ENCODE measurements around the gene PRMT1. TPM values are rescaled to one million over a fixed set of nuclear protein-coding genes. Genes with fewer than 3 reads are reported as not detected.

Gene PRMT1
- polyA plus RNA-seq, 1 of the 3 experiments (the other 2 are of a cell fraction) = 789 TPM

DNA sequence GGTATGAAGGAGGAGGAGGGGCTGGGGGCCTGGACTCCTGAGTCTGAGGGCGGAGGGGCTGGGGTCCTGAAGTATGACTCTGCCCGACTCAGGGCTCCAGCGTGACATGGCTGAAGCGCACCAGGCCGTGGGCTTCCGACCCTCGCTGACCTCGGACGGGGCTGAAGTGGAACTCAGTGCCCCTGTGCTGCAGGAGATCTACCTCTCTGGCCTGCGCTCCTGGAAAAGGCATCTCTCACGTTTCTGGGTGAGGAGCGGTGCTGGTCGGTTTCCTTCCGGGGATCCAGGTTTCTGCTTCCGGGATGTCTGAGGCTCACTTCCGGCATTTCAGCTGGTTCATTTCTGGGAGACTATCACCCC, 15.1 kb downstream of the PRMT1 start:
- H3K9ac ChIP-seq = peak overlapping the region; percentile 71
- ChIA-PET POLR2A (interaction anchor here (0.6 to 3.2 kb wide), 4 partner anchors 11 to 23 kb away, joined by 3 to 11 read pairs (median 5); partner anchors contain the start of gene PRMT1), CTCF (interaction anchor here (1.4 to 8.0 kb wide), 5 partner anchors 11 to 118 kb away, joined by 3 to 75 read pairs (median 7); partner anchors contain the start of gene PRMT1)
- peaks cover 15 to 20% of the 10 kb centered on the region in 2 experiments for H3K36me3 ChIP-seq (replicated peaks in 1 of 2; ENCODE audit: control insufficient read depth in 1 of 2, insufficient read depth in 2 of 2, low read length in 1 of 2)
- no peaks in the 10 kb centered on the region for H4K20me1 ChIP-seq (ENCODE audit: insufficient read depth)
- TF ChIP-seq, protein P1, sequence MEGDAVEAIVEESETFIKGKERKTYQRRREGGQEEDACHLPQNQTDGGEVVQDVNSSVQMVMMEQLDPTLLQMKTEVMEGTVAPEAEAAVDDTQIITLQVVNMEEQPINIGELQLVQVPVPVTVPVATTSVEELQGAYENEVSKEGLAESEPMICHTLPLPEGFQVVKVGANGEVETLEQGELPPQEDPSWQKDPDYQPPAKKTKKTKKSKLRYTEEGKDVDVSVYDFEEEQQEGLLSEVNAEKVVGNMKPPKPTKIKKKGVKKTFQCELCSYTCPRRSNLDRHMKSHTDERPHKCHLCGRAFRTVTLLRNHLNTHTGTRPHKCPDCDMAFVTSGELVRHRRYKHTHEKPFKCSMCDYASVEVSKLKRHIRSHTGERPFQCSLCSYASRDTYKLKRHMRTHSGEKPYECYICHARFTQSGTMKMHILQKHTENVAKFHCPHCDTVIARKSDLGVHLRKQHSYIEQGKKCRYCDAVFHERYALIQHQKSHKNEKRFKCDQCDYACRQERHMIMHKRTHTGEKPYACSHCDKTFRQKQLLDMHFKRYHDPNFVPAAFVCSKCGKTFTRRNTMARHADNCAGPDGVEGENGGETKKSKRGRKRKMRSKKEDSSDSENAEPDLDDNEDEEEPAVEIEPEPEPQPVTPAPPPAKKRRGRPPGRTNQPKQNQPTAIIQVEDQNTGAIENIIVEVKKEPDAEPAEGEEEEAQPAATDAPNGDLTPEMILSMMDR (IDR thresholded peaks at IDR 0.05) = no peak
- TF ChIP-seq FOXJ3 (CRISPR knock-in tag; IDR thresholded peaks at IDR 0.05) (no peak), POLR2AphosphoS5 (IDR thresholded peaks at IDR 0.05; ENCODE audit: low read depth, low read length) (peak; percentile 72), CHD2 (IDR thresholded peaks at IDR 0.05; ENCODE audit: low read length, partially characterized antibody) (no peak), TAF1 (IDR thresholded peaks at IDR 0.05; ENCODE audit: borderline replicate concordance, low read depth, low read length) (peak; percentile 76; the same call in 1 of the 2 replicates), ELF1 (IDR thresholded peaks at IDR 0.05) (peak; percentile 81), EZH2phosphoT487 (IDR thresholded peaks at IDR 0.05; ENCODE audit: borderline replicate concordance, low read depth) (no peak), GABPA (IDR thresholded peaks at IDR 0.05; ENCODE audit: low read depth) (peak; percentile 94), MXI1 (IDR thresholded peaks at IDR 0.05; ENCODE audit: low read depth, low read length) (peak; percentile 88)
- TF ChIP-seq, protein P2, sequence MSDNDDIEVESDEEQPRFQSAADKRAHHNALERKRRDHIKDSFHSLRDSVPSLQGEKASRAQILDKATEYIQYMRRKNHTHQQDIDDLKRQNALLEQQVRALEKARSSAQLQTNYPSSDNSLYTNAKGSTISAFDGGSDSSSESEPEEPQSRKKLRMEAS (IDR thresholded peaks at IDR 0.05; ENCODE audit: low read depth) = peak; percentile 63; the same call in 1 of the 2 replicates
- DNase-seq = peak; percentile 72
- H3K4me2 ChIP-seq = peak overlapping the region; percentile 95
- H3K4me1 ChIP-seq (ENCODE audit: control insufficient read depth in 1 of 2, insufficient read depth in 2 of 2, low read depth in 1 of 2, low read length in 1 of 2) = peaks cover 6 to 28% of the 10 kb centered on the region in 2 experiments; a peak in 2 of 4 replicates
- H3K27ac ChIP-seq (ENCODE audit: low read depth in 2 of 2, low read length in 1 of 2) = peak overlapping the region; percentile 36 to 95; a peak in 3 of 4 replicates
- peaks cover 15% of the 10 kb centered on the region for H3F3A ChIP-seq (replicated peaks; ENCODE audit: insufficient read depth)
- 16% methylated on average over 12 of the region's 16 CpGs for WGBS (ENCODE audit: low lambda C conversion rate)
- no peaks in the 10 kb centered on the region for H3K9me2 ChIP-seq
- no peaks in the 10 kb centered on the region for H3K27me3 ChIP-seq (ENCODE audit: insufficient read depth)
- H3K79me2 ChIP-seq (ENCODE audit: insufficient read depth) = peaks cover 27% of the 10 kb centered on the region
- peak overlapping the region; percentile 77 to 81 for H3K4me3 ChIP-seq (ENCODE audit: low read depth in 2 of 2, low read length in 1 of 2)
- H3K9me3 ChIP-seq = no peaks in the 10 kb centered on the region
- H2AFZ ChIP-seq (ENCODE audit: low read depth) = peak overlapping the region; percentile 82

DNA sequence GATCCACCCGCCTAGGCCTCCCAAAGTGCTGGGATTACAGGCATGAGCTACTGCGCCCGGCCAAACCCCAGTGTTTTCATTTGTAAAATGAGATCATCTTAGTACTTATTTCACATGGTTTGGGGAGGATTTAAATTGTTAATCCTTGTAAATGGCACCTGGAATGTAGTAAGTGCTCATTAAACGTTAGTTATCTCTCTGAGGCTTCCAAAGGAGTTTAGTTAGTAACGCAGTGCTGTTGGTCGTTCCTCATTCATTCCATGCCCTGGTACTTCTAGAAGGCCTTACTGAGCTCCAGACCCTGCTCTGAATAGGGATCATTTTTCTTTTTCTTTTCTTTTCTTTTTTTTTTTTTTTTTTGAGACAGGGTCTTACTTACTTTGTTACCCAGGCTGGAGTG, 19.0 kb downstream of the PRMT1 start:
- H3K9me2 ChIP-seq = no peaks in the 10 kb centered on the region
- peaks cover 0 to 10% of the 10 kb centered on the region in 2 experiments; a peak in 1 of 4 replicates for H3K4me1 ChIP-seq (ENCODE audit: control insufficient read depth in 1 of 2, insufficient read depth in 2 of 2, low read depth in 1 of 2, low read length in 1 of 2)
- ChIA-PET POLR2A (no interaction called here), CTCF (no interaction called here)
- no peaks in the 10 kb centered on the region for H4K20me1 ChIP-seq (ENCODE audit: insufficient read depth)
- peaks cover 26% of the 10 kb centered on the region for H3K79me2 ChIP-seq (ENCODE audit: insufficient read depth)
- no peaks in the 10 kb centered on the region for H3K27me3 ChIP-seq (ENCODE audit: insufficient read depth)
- no peak overlapping the region for H3K9ac ChIP-seq
- DNase-seq = no peak
- no peak for TF ChIP-seq NFIC (IDR thresholded peaks at IDR 0.05; ENCODE audit: borderline replicate concordance)
- no peak for TF ChIP-seq TAF1 (IDR thresholded peaks at IDR 0.05; ENCODE audit: borderline replicate concordance, low read depth, low read length)
- no peak for TF ChIP-seq TEAD4 (IDR thresholded peaks at IDR 0.05; ENCODE audit: borderline replicate concordance, insufficient read depth)
- no peak for TF ChIP-seq ELF1 (IDR thresholded peaks at IDR 0.05)
- TF ChIP-seq EZH2phosphoT487 (IDR thresholded peaks at IDR 0.05; ENCODE audit: borderline replicate concordance, low read depth) = no peak
- TF ChIP-seq FOXM1 (IDR thresholded peaks at IDR 0.05; ENCODE audit: low read depth) = no peak
- H2AFZ ChIP-seq (ENCODE audit: low read depth) = no peak overlapping the region
- 80% methylated on average over 6 of the region's 6 CpGs for WGBS (ENCODE audit: low lambda C conversion rate)
- H3K9me3 ChIP-seq = no peaks in the 10 kb centered on the region
- peaks cover 4% of the 10 kb centered on the region for H3F3A ChIP-seq (replicated peaks; ENCODE audit: insufficient read depth)
- H3K4me2 ChIP-seq = no peak overlapping the region
- peaks cover 10 to 29% of the 10 kb centered on the region in 2 experiments for H3K36me3 ChIP-seq (replicated peaks in 1 of 2; ENCODE audit: control insufficient read depth in 1 of 2, insufficient read depth in 2 of 2, low read length in 1 of 2)
- no peak overlapping the region for H3K27ac ChIP-seq (ENCODE audit: low read depth in 2 of 2, low read length in 1 of 2)
- H3K4me3 ChIP-seq (ENCODE audit: low read depth in 2 of 2, low read length in 1 of 2) = no peak overlapping the region

Measured in SK-N-SH (cell line).